ENCODE data around the gene MICAL2.

GRCh38 chr11:12266943-12267342, 156.6 kb downstream of the MICAL2 start:
- TF ChIP-seq EZH2 (IDR thresholded peaks at IDR 0.05) (no peak), POLR2AphosphoS5 (IDR thresholded peaks at IDR 0.05; ENCODE audit: borderline replicate concordance, low read depth, low read length) (no peak)
